Measurements from ENCODE around the gene PPFIBP1. TPM values are rescaled to one million over a fixed set of nuclear protein-coding genes. Genes with fewer than 3 reads are reported as not detected.

PPFIBP1 gene
- total and polyA plus RNA-seq, 2 of the 8 experiments (the other 6 are each of a cell fraction or from before 2014, with no cell fraction given), result 7.7 to 31.3 TPM

DNA sequence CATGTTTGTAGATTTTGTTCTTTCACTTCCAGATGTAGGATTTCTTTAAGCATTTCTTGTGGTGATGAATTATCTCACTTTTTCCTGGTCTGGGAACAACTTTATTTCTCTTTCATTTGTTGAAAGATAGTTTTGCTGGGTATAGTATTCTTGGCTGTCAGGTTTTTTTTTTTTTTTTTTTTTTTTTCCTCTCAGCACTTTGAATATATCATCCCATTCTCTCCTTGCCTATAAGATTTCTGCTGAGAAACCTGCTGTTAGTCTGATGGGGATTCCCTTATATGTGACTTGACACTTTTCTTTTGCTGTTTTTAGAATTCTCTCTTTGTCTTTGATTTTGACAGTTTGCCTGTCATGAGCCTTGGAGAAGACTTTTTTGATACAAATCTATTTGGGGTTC, 47.0 kb upstream of the PPFIBP1 start:
- Histone ChIP-seq H3K14ac (ENCODE audit: insufficient read length) (no peak overlapping the region), H3K18ac (ENCODE audit: extremely low read depth, low read length) (no peak overlapping the region), H2AK5ac (ENCODE audit: low read depth, low read length) (no peak overlapping the region), H3K4me2 (ENCODE audit: insufficient read depth in 1 of 2, low read depth in 2 of 2, low read length in 2 of 2) (no peak overlapping the region), H3K9ac (replicated peaks in 1 of 4; ENCODE audit: extremely low read depth in 1 of 4, low read depth in 3 of 4, low read length in 3 of 4) (no peak overlapping the region), H3K23me2 (ENCODE audit: low read depth, low read length) (no peaks in the 10 kb centered on the region), H3K36me3 (ENCODE audit: control insufficient read depth in 2 of 4, insufficient read depth in 4 of 4, low read length in 3 of 4) (no peaks in the 10 kb centered on the region), H4K5ac (ENCODE audit: insufficient read length, low read depth, low read length) (no peak overlapping the region), H3K23ac (ENCODE audit: insufficient read length) (no peak overlapping the region), H2BK20ac (ENCODE audit: low read length) (no peak overlapping the region), H4K8ac (ENCODE audit: extremely low read depth, insufficient read depth, low read length) (no peak overlapping the region), H4K91ac (replicated peaks; ENCODE audit: insufficient read length, low read length) (no peak overlapping the region), H3K27ac (ENCODE audit: low read depth, low read length) (no peak overlapping the region), H3K4me3 (ENCODE audit: extremely low read depth in 1 of 4, insufficient read depth in 2 of 4, low read depth in 3 of 4, low read length in 4 of 4) (no peak overlapping the region), H3K79me2 (ENCODE audit: control insufficient read depth in 1 of 2, insufficient read depth in 2 of 2, low read length in 2 of 2) (no peaks in the 10 kb centered on the region), H2BK15ac (ENCODE audit: low read length) (no peak overlapping the region), H3K4ac (replicated peaks; ENCODE audit: insufficient read length, low read depth, low read length) (no peak overlapping the region), H3K9me3 (ENCODE audit: insufficient read depth in 2 of 2, low read depth in 1 of 2, low read length in 1 of 2) (peaks cover 13 to 17% of the 10 kb centered on the region in 2 experiments), H3K27me3 (replicated peaks in 1 of 4; ENCODE audit: control insufficient read depth in 3 of 4, extremely low read depth in 1 of 4, insufficient read depth in 3 of 4, low read length in 3 of 4) (no peaks in the 10 kb centered on the region), H3K79me1 (ENCODE audit: low read depth, low read length) (no peaks in the 10 kb centered on the region), H3K56ac (replicated peaks; ENCODE audit: insufficient read length, low read depth, low read length) (no peak overlapping the region), H2BK12ac (ENCODE audit: low read depth, low read length) (no peak overlapping the region), H2BK120ac (replicated peaks; ENCODE audit: low read depth, low read length) (no peak overlapping the region), H4K20me1 (replicated peaks in 1 of 2; ENCODE audit: control insufficient read depth in 1 of 2, insufficient read depth in 2 of 2, low read length in 2 of 2) (no peaks in the 10 kb centered on the region), H3K4me1 (replicated peaks in 1 of 4; ENCODE audit: control insufficient read depth in 3 of 4, insufficient read depth in 4 of 4, low read length in 3 of 4) (no peaks in the 10 kb centered on the region), H2AFZ (ENCODE audit: low read length) (no peak overlapping the region), H2BK5ac (ENCODE audit: low read depth, low read length) (no peak overlapping the region)
- CTCF ChIA-PET (ENCODE audit: partially characterized antibody), result no interaction called here
- POLR2A ChIA-PET (ENCODE audit: partially characterized antibody), result no interaction called here
- FAIRE-seq (no peak), DNase-seq (ENCODE audit: low read depth in 1 of 2, low spot score in 2 of 2) (no peak)
- TF ChIP-seq NRF1 (IDR thresholded peaks at IDR 0.05; ENCODE audit: low read depth, low read length), result no peak
- TF ChIP-seq SAP30 (IDR thresholded peaks at IDR 0.05; ENCODE audit: insufficient read depth, insufficient replicate concordance, low read length), result no peak
- no peak for TF ChIP-seq SP2 (IDR thresholded peaks at IDR 0.05; ENCODE audit: low read length)
- no peak for TF ChIP-seq JUN (IDR thresholded peaks at IDR 0.05; ENCODE audit: low read depth, low read length)
- no peak for TF ChIP-seq SIRT6 (IDR thresholded peaks at IDR 0.05; ENCODE audit: low read length)
- TF ChIP-seq KDM1A (IDR thresholded peaks at IDR 0.05; ENCODE audit: borderline replicate concordance, low read length), result no peak
- TF ChIP-seq, protein P1, sequence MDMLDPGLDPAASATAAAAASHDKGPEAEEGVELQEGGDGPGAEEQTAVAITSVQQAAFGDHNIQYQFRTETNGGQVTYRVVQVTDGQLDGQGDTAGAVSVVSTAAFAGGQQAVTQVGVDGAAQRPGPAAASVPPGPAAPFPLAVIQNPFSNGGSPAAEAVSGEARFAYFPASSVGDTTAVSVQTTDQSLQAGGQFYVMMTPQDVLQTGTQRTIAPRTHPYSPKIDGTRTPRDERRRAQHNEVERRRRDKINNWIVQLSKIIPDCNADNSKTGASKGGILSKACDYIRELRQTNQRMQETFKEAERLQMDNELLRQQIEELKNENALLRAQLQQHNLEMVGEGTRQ (IDR thresholded peaks at IDR 0.05; ENCODE audit: low read length), result no peak
- no peak for TF ChIP-seq POU5F1 (IDR thresholded peaks at IDR 0.05; ENCODE audit: low read depth, low read length)
- TF ChIP-seq PHF8 (conservative IDR thresholded peaks at IDR 0.05; ENCODE audit: low read depth, low read length), result no peak
- TF ChIP-seq NANOG (IDR thresholded peaks at IDR 0.05; ENCODE audit: insufficient read depth, low read depth, low read length, poor library complexity, severe bottlenecking), result no peak
- TF ChIP-seq SP1 (IDR thresholded peaks at IDR 0.05; ENCODE audit: low read depth, low read length), result no peak
- no peak for TF ChIP-seq ASH2L (IDR thresholded peaks at IDR 0.05; ENCODE audit: low read length)
- TF ChIP-seq GABPA (IDR thresholded peaks at IDR 0.05; ENCODE audit: borderline replicate concordance, insufficient read depth, low read length), result no peak
- no peak for TF ChIP-seq YY1 (IDR thresholded peaks at IDR 0.05; ENCODE audit: low read depth, low read length)
- no peak for TF ChIP-seq SRF (IDR thresholded peaks at IDR 0.05; ENCODE audit: low read depth, low read length)
- TF ChIP-seq CHD2 (IDR thresholded peaks at IDR 0.05; ENCODE audit: low read length), result no peak

Measured in H1 (cell line).